ENCODE measurements around the gene DNAH8.

Gene DNAH8

GRCh38 chr6:38797391-38797790, 82.3 kb downstream of the DNAH8 start:
- no peak for DNase-seq

- DNase-seq: no peak
Observed at GRCh38 chr6:38799529-38800184, 84.5 kb downstream of the DNAH8 start.

GRCh38 chr6:38801305-38801704, 86.2 kb downstream of the DNAH8 start:
- DNase-seq: peak; percentile 15

- no peak for DNase-seq
Observed at GRCh38 chr6:38802497-38802896, 87.4 kb downstream of the DNAH8 start.

GRCh38 chr6:38803129-38803528, 88.0 kb downstream of the DNAH8 start:
- no peak for DNase-seq

- DNase-seq: no peak
Observed at GRCh38 chr6:38804358-38804757, 89.2 kb downstream of the DNAH8 start.

- no peak for DNase-seq
Observed at GRCh38 chr6:38805127-38805655, 90.1 kb downstream of the DNAH8 start.

- no peak for DNase-seq
Observed at GRCh38 chr6:38805692-38806091, 90.6 kb downstream of the DNAH8 start.

GRCh38 chr6:38806271-38806670, 91.2 kb downstream of the DNAH8 start:
- no peak for DNase-seq

GRCh38 chr6:38806833-38807232, 91.7 kb downstream of the DNAH8 start:
- DNase-seq: no peak

GRCh38 chr6:38808039-38808438, 92.9 kb downstream of the DNAH8 start:
- DNase-seq: no peak

- no peak for DNase-seq
Observed at GRCh38 chr6:38813041-38813823, 98.1 kb downstream of the DNAH8 start.

GRCh38 chr6:38814761-38815160, 99.7 kb downstream of the DNAH8 start:
- no peak for DNase-seq

- DNase-seq: no peak
Observed at GRCh38 chr6:38815250-38815649, 100.1 kb downstream of the DNAH8 start.

GRCh38 chr6:38818691-38819090, 103.6 kb downstream of the DNAH8 start:
- no peak for DNase-seq

GRCh38 chr6:38822963-38823362, 107.9 kb downstream of the DNAH8 start:
- no peak for DNase-seq

GRCh38 chr6:38824243-38824894, 109.3 kb downstream of the DNAH8 start:
- DNase-seq: no peak

GRCh38 chr6:38827024-38827423, 111.9 kb downstream of the DNAH8 start:
- no peak for DNase-seq

- no peak for DNase-seq
Observed at GRCh38 chr6:38831865-38832264, 116.8 kb downstream of the DNAH8 start.

GRCh38 chr6:38833320-38833719, 118.2 kb downstream of the DNAH8 start:
- no peak for DNase-seq

- no peak for DNase-seq
Observed at GRCh38 chr6:38836585-38836984, 121.5 kb downstream of the DNAH8 start.

GRCh38 chr6:38837101-38837500, 122.0 kb downstream of the DNAH8 start:
- DNase-seq: no peak

- DNase-seq: no peak
Observed at GRCh38 chr6:38843798-38844197, 128.7 kb downstream of the DNAH8 start.

GRCh38 chr6:38845931-38846330, 130.8 kb downstream of the DNAH8 start:
- no peak for DNase-seq

Measured in NCI-H2171 (cell line).